ENCODE results near the gene ZBTB32.

DNA sequence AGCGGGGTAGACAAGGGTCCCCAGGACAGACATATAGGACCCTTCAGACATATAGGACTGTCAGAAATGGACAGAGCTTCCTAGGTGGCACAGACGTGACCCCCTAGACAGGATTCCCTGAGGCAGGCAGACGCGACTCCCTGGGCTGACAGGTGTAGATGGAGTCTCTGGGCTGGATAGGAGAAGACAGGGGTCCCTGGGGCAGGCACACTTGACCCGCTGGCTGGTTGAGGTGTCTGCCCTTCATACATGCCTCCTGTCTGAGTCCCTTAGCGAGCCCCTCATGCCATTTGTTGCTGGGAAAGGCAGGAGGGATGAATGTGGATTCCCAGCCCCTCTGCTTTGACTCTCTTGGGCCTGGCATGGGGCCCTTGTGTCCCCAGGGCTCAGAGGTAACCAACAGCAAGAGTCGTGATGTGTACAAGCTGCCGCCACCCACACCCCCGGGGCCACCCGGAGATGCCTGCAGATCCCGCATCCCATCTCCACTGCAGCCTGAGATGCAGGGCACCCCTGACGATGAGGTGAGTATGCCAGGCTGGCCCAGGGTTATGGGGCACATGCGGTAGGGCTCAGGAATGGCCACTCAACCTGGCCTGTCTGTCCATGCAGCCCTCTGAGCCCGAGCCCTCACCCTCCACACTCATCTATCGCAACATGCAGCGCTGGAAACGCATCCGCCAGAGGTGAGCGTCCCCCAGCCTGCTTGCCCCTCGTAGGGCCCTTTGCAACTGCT is 49.4 kb downstream of the ZBTB32 start:
- TF ChIP-seq, protein P1, sequence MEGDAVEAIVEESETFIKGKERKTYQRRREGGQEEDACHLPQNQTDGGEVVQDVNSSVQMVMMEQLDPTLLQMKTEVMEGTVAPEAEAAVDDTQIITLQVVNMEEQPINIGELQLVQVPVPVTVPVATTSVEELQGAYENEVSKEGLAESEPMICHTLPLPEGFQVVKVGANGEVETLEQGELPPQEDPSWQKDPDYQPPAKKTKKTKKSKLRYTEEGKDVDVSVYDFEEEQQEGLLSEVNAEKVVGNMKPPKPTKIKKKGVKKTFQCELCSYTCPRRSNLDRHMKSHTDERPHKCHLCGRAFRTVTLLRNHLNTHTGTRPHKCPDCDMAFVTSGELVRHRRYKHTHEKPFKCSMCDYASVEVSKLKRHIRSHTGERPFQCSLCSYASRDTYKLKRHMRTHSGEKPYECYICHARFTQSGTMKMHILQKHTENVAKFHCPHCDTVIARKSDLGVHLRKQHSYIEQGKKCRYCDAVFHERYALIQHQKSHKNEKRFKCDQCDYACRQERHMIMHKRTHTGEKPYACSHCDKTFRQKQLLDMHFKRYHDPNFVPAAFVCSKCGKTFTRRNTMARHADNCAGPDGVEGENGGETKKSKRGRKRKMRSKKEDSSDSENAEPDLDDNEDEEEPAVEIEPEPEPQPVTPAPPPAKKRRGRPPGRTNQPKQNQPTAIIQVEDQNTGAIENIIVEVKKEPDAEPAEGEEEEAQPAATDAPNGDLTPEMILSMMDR (IDR thresholded peaks at IDR 0.05 in 4 of 5, conservative IDR thresholded peaks at IDR 0.05 in 1 of 5) = no peak
- no peak for TF ChIP-seq POLR2A (IDR thresholded peaks at IDR 0.05)
